ELF-1 (cell line): ENCODE data around the gene TSSK2.
"Not testable (repeated sequence)": the region's sequence is repeated elsewhere in the genome, so short reads cannot be mapped to it uniquely, and the experiment has no call there.

Experiments used
- DNase-seq: peaks from one replicate; pipeline ENCODE4 v3.0.0-alpha.2; 2016; ENCODE audit warnings: low read depth, low spot score

TSSK2 gene

GRCh38 chr22:19130959-19131684 lies at the start of gene TSSK2:
Gene TSSK2 (plus strand): TSS chr22:19131308. CDS start chr22:19131400, 92 bp downstream.
- peak; percentile 46 for DNase-seq

DNA sequence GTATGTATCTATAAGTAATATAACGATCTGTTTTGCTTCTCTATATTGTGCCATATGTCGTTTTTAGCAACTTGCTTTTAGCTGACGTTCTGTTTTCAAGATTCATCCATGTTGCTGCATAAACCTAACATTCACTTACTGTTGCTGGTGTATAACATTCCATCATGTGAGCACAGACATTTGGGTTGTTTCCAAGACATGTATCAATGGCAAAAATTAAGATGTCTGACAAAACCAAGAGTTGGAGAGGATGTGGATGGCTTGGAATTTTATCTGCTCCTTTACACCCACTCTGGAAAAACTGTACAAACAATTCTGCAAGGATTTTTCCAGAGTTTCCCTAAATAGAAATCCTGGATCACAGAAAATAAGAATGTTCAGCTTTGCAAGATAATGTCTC lies 49.8 kb upstream of the TSSK2 start:
- no peak for DNase-seq

DNA sequence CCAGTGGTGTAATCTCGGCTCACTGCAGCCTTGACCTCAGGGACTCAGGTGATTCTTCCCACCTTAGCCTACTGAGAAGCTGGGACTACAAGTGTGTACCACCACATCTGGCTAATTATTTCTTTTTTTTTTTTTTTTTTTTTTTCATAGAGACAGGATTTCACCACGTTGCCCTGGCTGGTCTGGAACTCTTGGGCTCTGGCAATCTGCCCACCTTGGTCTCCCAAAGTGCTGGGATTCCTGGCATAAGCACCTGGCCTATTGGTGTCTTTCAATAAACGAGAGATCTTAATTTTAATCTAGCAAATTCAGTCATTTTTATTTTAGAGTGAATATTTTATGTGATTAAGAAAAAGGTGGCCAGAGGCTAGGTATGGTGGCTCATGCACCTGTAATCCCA lies 49.0 kb upstream of the TSSK2 start:
- DNase-seq, result no peak

GRCh38 chr22:19082793-19083192 lies 48.3 kb upstream of the TSSK2 start:
- no peak for DNase-seq

GRCh38 chr22:19084126-19084525 lies 47.0 kb upstream of the TSSK2 start:
- not testable (repeated sequence) for DNase-seq

GRCh38 chr22:19084586-19084985 lies 46.5 kb upstream of the TSSK2 start:
- DNase-seq, result not testable (repeated sequence)

DNA sequence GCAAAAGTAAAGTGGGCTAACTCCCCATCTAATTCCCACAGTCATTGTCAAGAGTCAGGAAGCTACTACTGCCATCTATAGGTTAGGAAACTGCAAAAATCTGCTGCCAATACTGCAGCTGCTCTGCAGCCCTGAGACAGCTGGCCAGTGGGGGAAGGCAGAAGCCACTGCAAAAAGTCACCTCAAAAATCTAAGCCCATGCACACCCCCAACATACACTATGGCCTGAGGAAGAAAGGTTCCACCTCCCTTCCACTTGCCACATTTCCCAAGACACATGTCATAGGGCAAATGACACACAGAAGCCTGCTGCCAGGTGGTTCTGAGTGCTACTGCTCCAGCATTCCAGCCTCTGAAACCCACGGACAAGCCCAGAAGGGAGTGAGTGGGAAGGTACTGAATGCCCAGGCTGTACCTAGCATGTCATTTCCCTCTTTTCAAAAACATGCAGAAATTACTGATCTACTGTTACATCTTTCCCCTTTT lies 45.8 kb upstream of the TSSK2 start:
- no peak for DNase-seq

GRCh38 chr22:19086417-19086816 lies 44.7 kb upstream of the TSSK2 start:
- no peak for DNase-seq

- DNase-seq, result no peak
These were observed 44.2 kb upstream of the TSSK2 start for GRCh38 chr22:19086896-19087295.

- DNase-seq, result no peak
These were observed 42.1 kb upstream of the TSSK2 start for GRCh38 chr22:19088866-19089595.

DNA sequence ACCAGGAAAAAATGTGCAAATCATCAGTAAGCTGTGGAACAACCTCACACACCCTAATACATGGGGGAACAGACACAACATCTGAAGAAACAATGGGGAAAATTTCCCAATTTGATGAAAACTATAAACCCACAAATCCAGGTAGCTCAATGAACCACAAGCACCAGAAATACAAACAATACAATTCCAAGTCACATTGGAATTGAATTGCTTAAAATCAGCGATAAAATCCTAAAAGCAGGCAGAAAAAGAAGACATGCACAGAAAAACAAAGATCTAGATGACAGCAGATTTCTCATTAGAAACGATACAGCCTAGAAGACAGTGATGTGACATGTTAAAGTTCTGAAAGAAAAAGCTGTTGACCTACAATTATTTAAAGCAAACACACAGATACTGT lies 40.9 kb upstream of the TSSK2 start:
- DNase-seq, result no peak

- no peak for DNase-seq
These were observed 40.5 kb upstream of the TSSK2 start for GRCh38 chr22:19090586-19091127.

- DNase-seq, result no peak
These were observed 38.4 kb upstream of the TSSK2 start for GRCh38 chr22:19092725-19093124.

DNA sequence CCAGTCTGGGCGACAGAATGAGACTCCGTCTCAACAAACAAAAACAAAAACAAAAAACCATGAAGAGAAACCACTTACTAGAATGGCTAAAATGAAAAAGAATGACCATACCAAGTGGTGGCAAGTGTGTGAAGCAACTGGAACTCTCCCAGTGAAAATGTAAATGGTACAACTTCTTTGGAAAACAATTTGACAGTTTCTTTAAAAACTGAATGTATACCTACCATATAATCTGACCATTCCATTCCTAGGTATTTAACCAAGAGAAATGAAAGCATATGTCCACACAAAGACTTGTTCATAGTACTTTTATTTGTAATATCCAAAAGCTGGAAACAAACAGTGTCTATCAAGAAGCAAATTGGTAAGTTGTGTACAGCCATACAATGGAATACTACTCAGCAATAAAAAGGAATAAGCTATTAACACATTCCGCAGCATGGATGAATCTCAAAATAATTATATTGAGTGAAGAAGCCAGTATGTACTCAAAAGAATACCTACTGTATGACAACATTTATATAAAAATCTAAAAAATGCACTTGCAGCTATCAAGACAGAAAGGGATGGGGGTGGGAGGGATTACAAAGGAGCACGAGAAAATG lies 36.6 kb upstream of the TSSK2 start:
- no peak for DNase-seq

GRCh38 chr22:19096555-19096954 lies 34.6 kb upstream of the TSSK2 start:
- no peak for DNase-seq

DNA sequence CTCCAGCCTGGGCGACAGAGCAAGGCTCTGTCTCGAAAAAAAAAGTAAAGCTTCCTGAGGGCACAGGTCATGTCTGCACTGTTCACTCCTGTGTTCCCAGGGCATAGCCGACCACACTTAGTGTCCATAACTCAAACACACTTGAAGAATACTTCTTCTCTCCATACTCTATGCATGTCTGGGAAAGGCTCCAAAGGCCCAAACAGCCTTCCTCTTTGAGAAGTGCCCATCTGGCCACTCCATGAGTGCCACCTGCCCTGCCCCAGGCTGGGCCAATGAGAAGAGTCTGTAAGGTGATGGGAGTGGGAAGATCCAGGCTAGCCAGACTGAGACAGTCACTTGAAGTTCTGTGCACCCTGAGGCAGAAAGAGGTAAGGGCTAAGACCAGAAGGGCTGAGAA lies 33.6 kb upstream of the TSSK2 start:
- DNase-seq, result no peak

DNA sequence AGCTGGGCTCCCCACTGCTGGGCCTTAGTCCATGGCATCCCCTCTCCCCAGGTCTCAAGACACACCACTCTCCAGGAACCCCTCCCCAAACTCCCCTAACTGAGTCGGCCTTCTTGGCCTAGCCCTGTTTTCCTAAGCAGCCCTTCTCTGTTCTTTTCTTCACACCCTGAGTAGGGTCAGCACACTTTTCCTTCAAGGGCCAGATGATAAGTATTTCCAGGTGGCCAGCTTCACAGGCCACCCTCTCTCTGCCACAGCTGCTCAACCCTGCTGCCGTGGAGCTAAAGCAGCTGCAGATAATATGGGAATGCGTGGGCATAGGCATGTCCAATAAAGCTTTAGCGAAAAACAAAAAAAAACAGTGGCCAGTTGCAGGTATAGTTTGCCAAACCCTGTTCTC lies 33.0 kb upstream of the TSSK2 start:
- no peak for DNase-seq

DNA sequence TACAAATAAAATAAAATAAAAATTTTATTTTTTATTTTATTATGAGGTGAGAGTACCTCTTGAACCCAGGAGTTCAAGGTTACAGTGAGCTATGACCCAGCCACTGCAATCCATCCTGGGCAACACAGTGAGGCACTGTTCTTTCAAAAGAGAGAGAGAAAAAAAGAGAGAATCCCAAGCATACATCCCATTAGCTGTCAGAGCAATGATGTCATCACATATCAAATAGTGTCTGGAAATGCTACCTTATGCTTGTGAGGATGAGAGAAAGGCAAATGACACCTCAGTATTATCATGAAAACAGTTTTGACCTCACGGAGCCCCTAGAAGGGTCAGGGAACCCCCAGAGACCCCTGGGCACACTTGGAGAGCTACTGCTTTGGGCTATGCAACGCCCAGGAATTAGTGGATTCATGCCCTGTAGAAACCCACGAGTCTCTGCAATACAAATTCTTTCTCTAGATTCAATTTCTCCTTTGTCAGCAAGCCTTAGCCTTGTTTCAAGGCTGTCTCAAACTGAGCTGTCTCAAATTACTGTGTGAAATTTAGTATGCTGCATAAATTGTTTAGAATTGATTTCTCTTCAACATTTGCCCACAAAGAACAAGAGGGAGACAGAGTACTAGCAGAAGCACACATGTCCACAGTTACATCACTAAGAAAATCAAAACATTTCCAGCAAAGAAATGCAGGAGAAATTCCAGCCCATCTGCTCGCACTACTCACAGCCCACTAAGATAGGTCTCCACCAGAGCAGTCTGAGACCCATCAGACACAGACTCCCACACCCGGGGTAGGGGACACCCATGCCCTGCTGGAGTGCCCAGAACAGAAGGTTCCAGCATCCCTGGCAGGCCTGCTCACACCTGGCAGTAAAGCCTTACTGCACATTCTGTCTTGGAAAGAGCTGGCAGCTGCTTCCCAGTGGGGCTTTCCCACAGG lies 27.0 kb upstream of the TSSK2 start:
- no peak for DNase-seq

DNA sequence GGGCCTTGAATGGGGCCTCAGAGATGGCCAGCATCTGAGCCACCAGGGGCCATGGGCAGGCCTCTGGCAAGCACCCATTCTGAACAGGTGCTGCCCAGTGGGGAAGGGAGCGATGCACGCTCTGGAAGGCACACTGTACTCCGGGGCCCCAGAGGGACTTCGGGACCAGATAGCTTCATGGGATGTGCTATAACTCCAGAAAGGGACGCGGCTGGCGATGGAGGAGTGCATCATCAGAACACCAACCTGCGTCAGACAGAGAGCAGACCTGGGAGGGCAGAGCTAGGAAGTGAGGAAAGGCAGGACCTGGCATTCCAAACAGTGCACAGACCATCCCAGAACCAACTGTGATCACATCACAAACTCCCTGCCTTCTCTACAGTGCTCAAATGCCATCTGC lies 25.7 kb upstream of the TSSK2 start:
- DNase-seq, result no peak

GRCh38 chr22:19105867-19106802 lies 25.0 kb upstream of the TSSK2 start:
- DNase-seq, result peak; percentile 23
